Kidney (tissue), 14 donors: ENCODE data around the gene CTSA. TPM values are rescaled to one million over a fixed set of nuclear protein-coding genes. Genes with fewer than 3 reads are reported as not detected.

Experiments
- DNase-seq, 5 donors: peaks; one replicate each; pipeline ENCODE4 v3.0.0-alpha.2; 2013 to 2020
- FAIRE-seq: peaks from 2 replicates; lab custom pipeline; 2012; peaks lifted over from hg19 to GRCh38; lab: Jason Lieb, UNC
- H3K27ac ChIP-seq, 2 donors: one replicate each; pipeline ENCODE4 v1.7.0; 2013; ENCODE audit warnings: low read depth in 2 of 2, low read length in 2 of 2, inconsistent platforms in 1 of 2
- H3K27me3 ChIP-seq: one replicate; pipeline ENCODE4 v1.7.1; 2013; ENCODE audit warnings: low read length, inconsistent platforms; ENCODE audit not compliant: control insufficient read depth, insufficient read depth
- H3K36me3 ChIP-seq, 3 donors: one replicate each; pipeline versions ENCODE4 v1.7.0 to v1.7.1; 2013; ENCODE audit warnings: low read length in 3 of 3, control low read depth in 1 of 3, inconsistent platforms in 1 of 3; ENCODE audit not compliant: insufficient read depth in 3 of 3, control insufficient read depth in 2 of 3
- H3K4me1 ChIP-seq, 3 donors: one replicate each; pipeline versions ENCODE4 v1.7.0 to v1.7.1; 2013; ENCODE audit warnings: low read length in 3 of 3, inconsistent platforms in 1 of 3, low read depth in 1 of 3; ENCODE audit not compliant: control insufficient read depth in 2 of 3, insufficient read depth in 2 of 3
- H3K4me3 ChIP-seq, 3 donors: one replicate each; pipeline versions ENCODE4 v1.7.0 to v1.8.1; 2013; ENCODE audit warnings: low read length in 3 of 3, control low read depth in 1 of 3, inconsistent platforms in 1 of 3
- H3K9ac ChIP-seq, 3 donors: one replicate each; pipeline versions ENCODE4 v1.7.0 to v1.7.1; 2013; ENCODE audit warnings: low read length in 3 of 3, control low read depth in 1 of 3, inconsistent platforms in 1 of 3
- H3K9me3 ChIP-seq, 3 donors: one replicate each; pipeline versions ENCODE4 v1.7.0 to v1.7.1; 2013; ENCODE audit warnings: low read length in 3 of 3, control low read depth in 1 of 3, inconsistent platforms in 1 of 3; ENCODE audit not compliant: control insufficient read depth in 2 of 3, insufficient read depth in 1 of 3
- CTCF ChIP-seq: IDR thresholded peaks from 3 replicates; pipeline ENCODE4 v1.5.1; 2012; ENCODE audit warnings: mild to moderate bottlenecking, moderate library complexity, borderline replicate concordance; ENCODE audit not compliant: insufficient read depth; ENCODE audit errors: extremely low read depth
- intact Hi-C: fragments of 100-400 bp; cut with DNase I; formaldehyde crosslinking; loops from one replicate; pipeline ENCODE4 v1.11.1; 2022
- polyA plus RNA-seq: library from polyadenylated mRNA; stranded (reverse); fragments of 350-450 nt; fragmentation: Illumina TruSeq; extraction: RNeasy Lipid Tissue Mini Kit (QIAGEN cat#74804); gene quantifications from one replicate; pipeline ENCODE4 v1.2.3, GENCODE V29; 2014; ENCODE audit warnings: low read depth, low replicate concordance; ENCODE audit not compliant: insufficient read depth
- total RNA-seq: library from RNA; stranded (reverse); fragmentation: NEBNext Ultra II Directional; extraction: Animal tissue kit (Norgen Biotek cat#: 25700); gene quantifications from one replicate; pipeline ENCODE4 v1.2.1, GENCODE V29; 2021
- donor health status: control.
- donor health status: control.
- donor health status: control.
- donor health status: control.
- donor health status: control.
- donor health status: DM: yes; HTN: yes; CAD: no.
- donor health status: Normal renal cell carcinoma (clear cell type).

CTSA gene
- total and polyA plus RNA-seq, 2 donors from 2014 or later: 180 to 408 TPM

DNA sequence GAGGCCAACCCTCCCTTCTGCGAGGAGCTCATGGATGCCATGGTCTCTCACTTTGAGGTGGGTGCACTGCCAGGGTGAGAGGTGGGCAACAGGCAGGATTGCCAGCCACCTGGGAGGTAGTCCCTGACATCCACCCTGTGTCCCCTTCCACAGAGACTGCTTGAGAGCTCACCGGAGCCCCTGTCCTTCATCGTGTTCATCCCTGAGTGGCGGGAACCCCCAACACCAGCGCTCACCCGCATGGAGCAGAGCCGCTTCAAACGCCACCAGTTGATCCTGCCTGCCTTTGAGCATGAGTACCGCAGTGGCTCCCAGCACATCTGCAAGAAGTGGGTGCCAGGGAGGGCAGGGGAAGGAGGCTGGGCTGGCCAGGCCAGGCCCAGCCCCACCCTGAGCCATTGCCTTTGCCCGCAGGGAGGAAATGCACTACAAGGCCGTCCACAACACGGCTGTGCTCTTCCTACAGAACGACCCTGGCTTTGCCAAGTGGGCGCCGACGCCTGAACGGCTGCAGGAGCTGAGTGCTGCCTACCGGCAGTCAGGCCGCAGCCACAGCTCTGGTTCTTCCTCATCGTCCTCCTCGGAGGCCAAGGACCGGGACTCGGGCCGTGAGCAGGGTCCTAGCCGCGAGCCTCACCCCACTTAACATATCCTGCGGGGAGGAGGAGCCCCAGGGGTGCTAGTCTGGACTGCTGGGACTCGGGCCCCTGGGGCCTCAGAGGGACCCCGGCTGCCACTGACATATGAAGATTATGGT, 56.2 kb downstream of the CTSA start:
- Histone ChIP-seq H3K36me3 (peaks cover 13 to 80% (median 55%) of the 10 kb centered on the region in 3 donors), H3K27ac (no peak overlapping the region), H3K4me1 (no peaks in the 10 kb centered on the region), H3K9ac (no peak overlapping the region), H3K27me3 (no peaks in the 10 kb centered on the region), H3K4me3 (no peak overlapping the region), H3K9me3 (no peaks in the 10 kb centered on the region)
- DNase-seq: peak in 1 of 5 donors; percentile 80
- TF ChIP-seq CTCF: no peak
- intact Hi-C loops: loop anchor here (10.0 kb wide), 1 partner anchor 142 kb away; no protein-coding TSS in a partner anchor
- no peak for FAIRE-seq

DNA sequence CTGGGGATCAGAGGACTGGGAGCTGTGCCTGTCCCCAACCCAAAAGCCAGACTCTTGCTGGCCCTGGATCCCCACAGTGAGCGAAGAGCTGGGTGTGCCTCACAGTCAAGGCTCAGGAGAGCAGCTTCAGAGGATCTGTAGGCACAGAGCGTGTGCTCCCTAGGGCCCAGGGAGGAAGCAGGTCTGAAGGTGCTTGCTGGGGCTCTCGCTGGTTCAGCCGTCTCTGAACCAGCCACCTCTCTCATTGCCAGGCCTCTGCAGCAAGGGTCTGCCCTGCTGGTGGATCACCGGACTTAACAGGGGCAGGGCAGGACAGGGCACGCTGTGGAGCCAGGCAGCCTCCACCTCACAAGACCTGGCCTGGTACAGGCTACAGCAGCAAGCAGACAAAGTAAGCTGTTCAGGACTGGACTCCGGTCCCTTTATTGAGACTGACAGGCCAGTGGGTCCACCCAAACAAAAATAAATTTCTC, 57.2 kb downstream of the CTSA start:
- Histone ChIP-seq H3K27ac (no peak overlapping the region), H3K9me3 (no peaks in the 10 kb centered on the region), H3K36me3 (peaks cover 9 to 83% (median 60%) of the 10 kb centered on the region in 3 donors), H3K9ac (no peak overlapping the region), H3K27me3 (no peaks in the 10 kb centered on the region), H3K4me1 (no peaks in the 10 kb centered on the region), H3K4me3 (no peak overlapping the region)
- FAIRE-seq (no peak), DNase-seq (peak in 1 of 5 donors; percentile 62)
- intact Hi-C loops: loop anchor here (10.0 kb wide), 1 partner anchor 143 kb away; no protein-coding TSS in a partner anchor
- TF ChIP-seq CTCF: no peak

Other genes starting within 250 kb of the CTSA start
- not detected for gene WFDC11, start 221.1 kb upstream of the CTSA start, total RNA-seq
- not detected for gene WFDC11, start 221.1 kb upstream of the CTSA start, polyA plus RNA-seq
- not detected for gene WFDC13, start 189.3 kb upstream of the CTSA start, total RNA-seq
- gene WFDC13, start 189.3 kb upstream of the CTSA start, polyA plus RNA-seq: not detected
- 0.60 TPM for gene WFDC10B, start 186.3 kb upstream of the CTSA start, total RNA-seq
- gene WFDC10B, start 186.3 kb upstream of the CTSA start, polyA plus RNA-seq: not detected
- not detected for gene SPINT4, start 169.0 kb upstream of the CTSA start, total RNA-seq
- gene SPINT4, start 169.0 kb upstream of the CTSA start, polyA plus RNA-seq: not detected
- gene WFDC3, start 99.5 kb upstream of the CTSA start, total RNA-seq: 1.2 TPM
- gene WFDC3, start 99.5 kb upstream of the CTSA start, polyA plus RNA-seq: 7.7 TPM
- 26.4 TPM for gene DNTTIP1, start 99.4 kb upstream of the CTSA start, total RNA-seq
- 34.7 TPM for gene DNTTIP1, start 99.4 kb upstream of the CTSA start, polyA plus RNA-seq
- gene UBE2C, start 78.7 kb upstream of the CTSA start, total RNA-seq: 2.4 TPM
- gene UBE2C, start 78.7 kb upstream of the CTSA start, polyA plus RNA-seq: 2.0 TPM
- not detected for gene TNNC2, start 64.0 kb upstream of the CTSA start, total RNA-seq
- gene TNNC2, start 64.0 kb upstream of the CTSA start, polyA plus RNA-seq: 1.9 TPM
- 23.2 TPM for gene SNX21, start 57.5 kb upstream of the CTSA start, total RNA-seq
- gene SNX21, start 57.5 kb upstream of the CTSA start, polyA plus RNA-seq: 35.6 TPM
- 22.1 TPM for gene ACOT8, start 33.9 kb upstream of the CTSA start, total RNA-seq
- gene ACOT8, start 33.9 kb upstream of the CTSA start, polyA plus RNA-seq: 71.0 TPM
- gene ZSWIM3, start 33.7 kb upstream of the CTSA start, total RNA-seq: 3.2 TPM
- 2.6 TPM for gene ZSWIM3, start 33.7 kb upstream of the CTSA start, polyA plus RNA-seq
- gene ZSWIM1, start 10.1 kb upstream of the CTSA start, total RNA-seq: 13.1 TPM
- gene ZSWIM1, start 10.1 kb upstream of the CTSA start, polyA plus RNA-seq: 6.7 TPM
- 6.7 TPM for gene SPATA25, start 3.7 kb upstream of the CTSA start, total RNA-seq
- gene SPATA25, start 3.7 kb upstream of the CTSA start, polyA plus RNA-seq: 6.7 TPM
- 27.5 TPM for gene NEURL2, start 127 bp upstream of the CTSA start, total RNA-seq
- gene NEURL2, start 127 bp upstream of the CTSA start, polyA plus RNA-seq: 37.3 TPM
- 345 TPM for gene PLTP, start 20.8 kb downstream of the CTSA start, total RNA-seq
- gene PLTP, start 20.8 kb downstream of the CTSA start, polyA plus RNA-seq: 790 TPM
- 43.1 TPM for gene PCIF1, start 43.3 kb downstream of the CTSA start, total RNA-seq
- gene PCIF1, start 43.3 kb downstream of the CTSA start, polyA plus RNA-seq: 27.4 TPM
- 22.3 TPM for gene ZNF335, start 80.9 kb downstream of the CTSA start, total RNA-seq
- gene ZNF335, start 80.9 kb downstream of the CTSA start, polyA plus RNA-seq: 5.7 TPM
- 6.6 TPM for gene MMP9, start 117.6 kb downstream of the CTSA start, total RNA-seq
- not detected for gene MMP9, start 117.6 kb downstream of the CTSA start, polyA plus RNA-seq
- gene SLC12A5, start 137.9 kb downstream of the CTSA start, total RNA-seq: 2.0 TPM
- gene SLC12A5, start 137.9 kb downstream of the CTSA start, polyA plus RNA-seq: 2.5 TPM
- gene NCOA5, start 198.6 kb downstream of the CTSA start, total RNA-seq: 28.3 TPM
- gene NCOA5, start 198.6 kb downstream of the CTSA start, polyA plus RNA-seq: 15.4 TPM
- gene CD40, start 227.0 kb downstream of the CTSA start, total RNA-seq: 25.2 TPM
- gene CD40, start 227.0 kb downstream of the CTSA start, polyA plus RNA-seq: 15.7 TPM